Measurements from ENCODE around the gene CFAP100. TPM values are rescaled to one million over a fixed set of nuclear protein-coding genes. Genes with fewer than 3 reads are reported as not detected.

CFAP100 gene
- total and polyA plus RNA-seq, 4 donors = not detected

DNA sequence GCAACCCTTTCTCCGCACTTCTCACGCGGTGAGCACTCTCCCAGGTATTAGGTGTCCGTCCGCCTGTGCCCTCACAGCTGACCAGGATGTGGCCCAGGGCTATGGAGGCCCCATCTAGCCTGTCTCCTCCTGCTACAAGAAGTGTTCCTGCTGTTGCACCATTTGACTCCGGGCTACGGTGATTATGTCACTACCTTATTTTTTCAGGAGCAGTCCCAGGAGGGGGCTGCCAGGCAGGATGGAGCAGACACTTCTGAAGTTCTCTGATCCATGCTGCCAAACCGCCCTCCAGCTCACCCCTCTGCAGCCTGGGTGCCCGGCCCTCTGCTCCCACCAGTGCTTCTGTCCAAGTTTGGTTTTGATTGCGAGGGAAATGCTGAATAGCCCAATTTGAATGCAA is 44.0 kb downstream of the CFAP100 start:
- DNase-seq = peak in 1 of 2 donors; percentile 59
- Histone ChIP-seq H3K36me3 (ENCODE audit: control insufficient read depth in 1 of 2, insufficient read depth in 2 of 2, low read length in 1 of 2) (peaks cover 0 to 5% of the 10 kb centered on the region in 2 donors), H3K27me3 (ENCODE audit: control insufficient read depth in 1 of 2, insufficient read depth in 2 of 2, low read length in 1 of 2) (no peaks in the 10 kb centered on the region), H3K4me1 (ENCODE audit: control insufficient read depth in 1 of 2, insufficient read depth in 2 of 2, low read length in 2 of 2) (no peaks in the 10 kb centered on the region), H3K9me3 (ENCODE audit: control insufficient read depth, low read length) (no peaks in the 10 kb centered on the region), H3K27ac (ENCODE audit: low read depth in 1 of 2, low read length in 2 of 2) (no peak overlapping the region), H3K4me3 (ENCODE audit: low read length in 2 of 2) (no peak overlapping the region)
- ATAC-seq (ENCODE audit: low FRiP score) = no peak
- intact Hi-C loops (cut with DNase I) = no loop called here
- 84% methylated on average over 10 of the region's 10 CpGs for WGBS, 2 donors

DNA sequence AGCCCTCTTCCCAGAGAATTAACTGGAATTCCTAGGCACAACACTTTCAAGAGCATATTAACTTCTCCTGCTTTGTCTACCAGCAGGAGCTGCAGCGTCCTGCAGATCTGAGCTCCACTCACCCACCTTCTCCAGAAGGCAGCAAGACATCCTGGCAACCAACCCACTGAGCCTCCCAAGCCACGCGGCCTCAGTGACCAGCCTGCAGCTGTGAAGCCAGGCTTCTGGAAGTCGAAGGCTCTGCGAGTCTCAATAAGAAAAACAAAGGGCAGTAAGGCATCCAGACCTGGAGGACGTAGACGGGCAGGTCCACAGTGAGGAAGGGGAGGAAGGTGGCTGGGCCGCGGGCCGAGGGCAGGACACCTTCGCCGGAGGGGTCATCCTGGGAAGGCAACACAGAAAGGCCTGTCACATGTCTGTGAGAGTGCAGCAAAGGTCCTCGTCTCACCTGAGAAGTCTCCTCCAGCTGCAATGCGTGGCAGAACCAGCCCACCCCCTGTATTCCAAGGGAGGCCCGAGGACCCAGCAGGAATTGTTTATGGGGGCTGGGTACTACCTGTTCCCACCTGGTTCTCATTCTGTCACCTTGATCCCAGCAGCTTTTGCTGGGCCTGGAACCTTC is 44.7 kb downstream of the CFAP100 start:
- H3K27me3 ChIP-seq (ENCODE audit: control insufficient read depth in 1 of 2, insufficient read depth in 2 of 2, low read length in 1 of 2) = no peaks in the 10 kb centered on the region
- H3K4me3 ChIP-seq (ENCODE audit: low read length in 2 of 2) = no peak overlapping the region
- ATAC-seq (ENCODE audit: low FRiP score) (no peak), DNase-seq (peak in 1 of 2 donors; percentile 56)
- H3K9me3 ChIP-seq (ENCODE audit: control insufficient read depth, low read length) = no peaks in the 10 kb centered on the region
- intact Hi-C loops (cut with DNase I) = no loop called here
- H3K27ac ChIP-seq (ENCODE audit: low read depth in 1 of 2, low read length in 2 of 2) = no peak overlapping the region
- 86 to 87% methylated on average over 15 of the region's 15 CpGs for WGBS, 2 donors
- H3K4me1 ChIP-seq (ENCODE audit: control insufficient read depth in 1 of 2, insufficient read depth in 2 of 2, low read length in 2 of 2) = no peaks in the 10 kb centered on the region
- H3K36me3 ChIP-seq (ENCODE audit: control insufficient read depth in 1 of 2, insufficient read depth in 2 of 2, low read length in 1 of 2) = peaks cover 0 to 5% of the 10 kb centered on the region in 2 donors

DNA sequence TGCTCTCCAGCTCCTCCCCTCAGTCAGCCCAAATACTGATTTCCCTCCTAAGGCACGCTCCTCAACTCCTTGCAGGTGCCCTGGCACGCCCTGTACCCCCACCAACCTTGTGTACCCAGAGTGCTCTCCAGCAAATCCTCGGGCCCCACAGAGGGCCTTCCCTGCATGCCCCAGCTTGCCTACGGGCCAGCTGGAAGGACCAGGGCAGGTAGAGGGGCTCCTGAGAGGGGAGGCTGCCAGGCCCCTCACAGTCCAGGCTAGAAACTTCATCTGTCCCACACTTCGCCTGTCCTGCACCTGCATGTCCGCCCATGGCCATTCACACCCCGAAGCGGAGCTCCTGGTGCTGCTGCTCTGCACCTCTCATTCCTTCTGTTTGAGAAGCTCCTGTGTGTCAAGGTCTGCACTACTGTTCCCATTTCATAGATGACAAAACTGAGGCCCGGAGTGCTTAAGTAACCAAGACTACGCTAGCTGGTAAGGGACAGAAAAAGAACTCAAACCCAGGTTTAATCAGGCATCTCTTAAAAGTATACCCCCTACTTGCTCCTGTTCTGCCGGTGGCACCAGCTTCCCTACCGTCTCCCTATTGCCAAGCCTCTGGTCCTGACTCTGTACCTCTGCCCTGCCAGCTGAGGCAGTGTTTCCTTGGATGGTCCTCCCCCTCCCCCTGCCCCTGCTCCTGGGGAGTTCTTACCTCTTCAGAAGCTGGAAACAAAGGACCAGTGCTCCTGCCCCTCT is 45.4 kb downstream of the CFAP100 start:
- intact Hi-C loops (cut with DNase I) = no loop called here
- Histone ChIP-seq H3K36me3 (ENCODE audit: control insufficient read depth in 1 of 2, insufficient read depth in 2 of 2, low read length in 1 of 2) (peaks cover 0 to 5% of the 10 kb centered on the region in 2 donors), H3K4me3 (ENCODE audit: low read length in 2 of 2) (no peak overlapping the region), H3K9me3 (ENCODE audit: control insufficient read depth, low read length) (no peaks in the 10 kb centered on the region), H3K27ac (ENCODE audit: low read depth in 1 of 2, low read length in 2 of 2) (no peak overlapping the region), H3K4me1 (ENCODE audit: control insufficient read depth in 1 of 2, insufficient read depth in 2 of 2, low read length in 2 of 2) (no peaks in the 10 kb centered on the region), H3K27me3 (ENCODE audit: control insufficient read depth in 1 of 2, insufficient read depth in 2 of 2, low read length in 1 of 2) (no peaks in the 10 kb centered on the region)
- WGBS, 2 donors = 89 to 95% methylated on average over 12 of the region's 12 CpGs
- DNase-seq = peak in 1 of 2 donors; percentile 45
- ATAC-seq (ENCODE audit: low FRiP score) = no peak

DNA sequence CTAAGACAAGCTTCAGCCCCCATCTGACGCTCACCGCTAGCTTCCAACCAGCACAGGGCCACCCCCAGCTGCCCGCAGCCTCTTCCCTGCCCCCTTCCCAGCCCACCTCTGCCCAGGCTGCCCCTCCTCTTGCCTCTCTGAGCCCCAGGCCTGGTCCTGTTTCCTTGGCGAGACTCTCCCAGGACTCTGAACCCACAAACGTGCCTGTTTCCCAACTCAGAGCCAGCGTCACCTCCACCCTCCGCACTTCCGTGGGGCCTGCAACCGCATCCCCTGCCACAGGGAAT is 45.9 kb downstream of the CFAP100 start:
- no peaks in the 10 kb centered on the region for H3K4me1 ChIP-seq (ENCODE audit: control insufficient read depth in 1 of 2, insufficient read depth in 2 of 2, low read length in 2 of 2)
- H3K36me3 ChIP-seq (ENCODE audit: control insufficient read depth in 1 of 2, insufficient read depth in 2 of 2, low read length in 1 of 2) = peaks cover 0 to 5% of the 10 kb centered on the region in 2 donors
- H3K9me3 ChIP-seq (ENCODE audit: control insufficient read depth, low read length) = no peaks in the 10 kb centered on the region
- intact Hi-C loops (cut with DNase I) = no loop called here
- ATAC-seq (ENCODE audit: low FRiP score) (no peak), DNase-seq (peak in 1 of 2 donors; percentile 35)
- no peak overlapping the region for H3K4me3 ChIP-seq (ENCODE audit: low read length in 2 of 2)
- no peaks in the 10 kb centered on the region for H3K27me3 ChIP-seq (ENCODE audit: control insufficient read depth in 1 of 2, insufficient read depth in 2 of 2, low read length in 1 of 2)
- no peak overlapping the region for H3K27ac ChIP-seq (ENCODE audit: low read depth in 1 of 2, low read length in 2 of 2)
- WGBS, 2 donors = 89 to 93% methylated on average over 9 of the region's 9 CpGs

DNA sequence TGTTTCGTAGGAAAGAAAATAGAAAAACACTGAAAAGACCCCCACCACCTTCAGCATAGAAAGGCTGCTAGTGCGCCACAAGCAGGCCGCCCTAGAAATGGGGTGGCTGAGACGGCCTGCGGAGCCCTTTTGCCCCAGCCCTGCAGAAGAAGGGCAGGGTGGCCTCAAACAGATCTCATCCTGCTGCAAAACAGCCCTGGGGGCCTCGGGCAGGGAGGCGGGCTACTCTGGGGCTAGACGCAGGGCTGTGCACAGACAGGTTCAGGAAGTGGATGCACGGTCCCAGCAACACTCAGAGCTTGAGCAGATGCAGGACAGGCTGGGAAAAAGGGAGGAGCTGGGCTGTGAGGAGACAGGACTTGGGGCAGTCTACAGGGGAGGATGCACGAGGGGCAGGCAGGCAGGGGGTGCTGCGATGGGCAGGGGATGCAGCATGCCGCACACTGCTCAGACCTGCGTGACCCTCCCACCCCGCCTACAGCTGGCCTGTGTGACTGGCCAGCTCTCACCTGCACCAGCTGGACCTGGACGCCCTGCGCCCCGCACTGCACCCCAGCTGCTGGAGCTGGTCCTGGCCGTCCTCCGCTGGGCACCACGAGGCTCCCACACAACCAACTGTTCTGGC is 46.7 kb downstream of the CFAP100 start:
- no peaks in the 10 kb centered on the region for H3K9me3 ChIP-seq (ENCODE audit: control insufficient read depth, low read length)
- H3K36me3 ChIP-seq (ENCODE audit: control insufficient read depth in 1 of 2, insufficient read depth in 2 of 2, low read length in 1 of 2) = peaks cover 0 to 5% of the 10 kb centered on the region in 2 donors
- intact Hi-C loops (cut with DNase I) = no loop called here
- H3K4me1 ChIP-seq (ENCODE audit: control insufficient read depth in 1 of 2, insufficient read depth in 2 of 2, low read length in 2 of 2) = no peaks in the 10 kb centered on the region
- ATAC-seq (ENCODE audit: low FRiP score) (peak; percentile 29), DNase-seq (peak in 1 of 2 donors; percentile 51)
- WGBS, 2 donors = 91 to 92% methylated on average over 20 of the region's 20 CpGs
- no peak overlapping the region for H3K27ac ChIP-seq (ENCODE audit: low read depth in 1 of 2, low read length in 2 of 2)
- H3K27me3 ChIP-seq (ENCODE audit: control insufficient read depth in 1 of 2, insufficient read depth in 2 of 2, low read length in 1 of 2) = no peaks in the 10 kb centered on the region
- H3K4me3 ChIP-seq (ENCODE audit: low read length in 2 of 2) = no peak overlapping the region

DNA sequence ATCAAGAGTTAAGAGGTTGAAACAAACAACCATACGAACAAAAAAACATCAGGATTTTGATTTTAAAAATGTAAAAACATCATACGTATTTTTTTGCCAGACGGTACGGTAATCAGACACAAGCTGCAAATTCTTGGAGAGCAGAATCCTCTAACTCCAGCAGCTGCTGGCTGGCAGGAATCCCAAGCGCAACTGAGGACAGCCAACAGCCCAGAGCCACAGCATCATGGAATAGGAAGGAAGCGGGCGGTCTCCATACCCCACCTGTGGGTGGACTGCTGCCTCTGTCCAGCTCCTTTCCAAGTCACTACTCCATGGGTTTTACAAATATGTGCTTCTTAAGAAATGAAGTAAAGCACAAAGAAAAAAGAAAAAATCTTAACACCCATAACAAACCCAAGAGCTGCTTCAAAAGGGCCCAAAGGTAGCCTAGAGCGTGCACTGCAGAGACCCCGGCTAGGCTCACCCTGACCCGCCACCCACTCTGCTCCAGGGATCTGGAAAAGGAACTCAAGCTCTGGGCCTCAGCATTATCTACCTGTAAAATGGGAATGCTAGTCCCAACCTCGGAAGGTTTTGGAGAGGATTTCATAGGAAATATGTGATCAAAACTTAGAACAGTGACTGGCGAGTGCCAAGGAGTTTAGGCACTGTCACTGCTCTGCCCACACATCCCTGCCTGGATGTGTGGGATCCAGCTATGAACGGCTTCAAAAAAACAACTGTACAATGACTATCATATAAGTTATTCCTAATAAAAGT is 47.6 kb downstream of the CFAP100 start:
- DNase-seq (peak in 1 of 2 donors; percentile 43), ATAC-seq (ENCODE audit: low FRiP score) (no peak)
- no peaks in the 10 kb centered on the region for H3K9me3 ChIP-seq (ENCODE audit: control insufficient read depth, low read length)
- no peak overlapping the region for H3K4me3 ChIP-seq (ENCODE audit: low read length in 2 of 2)
- H3K36me3 ChIP-seq (ENCODE audit: control insufficient read depth in 1 of 2, insufficient read depth in 2 of 2, low read length in 1 of 2) = peaks cover 0 to 5% of the 10 kb centered on the region in 2 donors
- WGBS, 2 donors = 87 to 88% methylated on average over 13 of the region's 13 CpGs
- intact Hi-C loops (cut with DNase I) = no loop called here
- no peaks in the 10 kb centered on the region for H3K27me3 ChIP-seq (ENCODE audit: control insufficient read depth in 1 of 2, insufficient read depth in 2 of 2, low read length in 1 of 2)
- H3K4me1 ChIP-seq (ENCODE audit: control insufficient read depth in 1 of 2, insufficient read depth in 2 of 2, low read length in 2 of 2) = no peaks in the 10 kb centered on the region
- H3K27ac ChIP-seq (ENCODE audit: low read depth in 1 of 2, low read length in 2 of 2) = no peak overlapping the region

DNA sequence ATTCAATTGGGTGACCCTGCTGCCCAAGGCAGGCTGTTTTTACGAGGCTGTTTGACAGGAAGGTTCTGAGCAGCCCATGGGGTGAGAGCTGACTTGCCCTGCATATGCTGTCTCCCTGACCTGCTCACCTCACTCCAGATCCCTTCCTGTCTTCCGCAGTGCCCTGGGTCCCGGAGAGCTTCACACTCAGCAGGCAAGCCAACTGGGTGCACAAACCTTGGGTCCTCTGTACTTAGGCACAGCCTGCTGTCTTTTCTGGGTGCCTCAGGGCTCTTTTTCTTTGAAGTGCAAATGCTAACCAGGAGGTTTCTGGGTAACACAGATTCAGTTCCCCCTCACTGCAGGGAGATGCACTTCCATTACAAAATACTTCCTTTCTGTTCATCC is 48.1 kb downstream of the CFAP100 start:
- Histone ChIP-seq H3K4me3 (ENCODE audit: low read length in 2 of 2) (no peak overlapping the region), H3K4me1 (ENCODE audit: control insufficient read depth in 1 of 2, insufficient read depth in 2 of 2, low read length in 2 of 2) (no peaks in the 10 kb centered on the region), H3K27ac (ENCODE audit: low read depth in 1 of 2, low read length in 2 of 2) (no peak overlapping the region), H3K9me3 (ENCODE audit: control insufficient read depth, low read length) (no peaks in the 10 kb centered on the region), H3K27me3 (ENCODE audit: control insufficient read depth in 1 of 2, insufficient read depth in 2 of 2, low read length in 1 of 2) (no peaks in the 10 kb centered on the region), H3K36me3 (ENCODE audit: control insufficient read depth in 1 of 2, insufficient read depth in 2 of 2, low read length in 1 of 2) (peaks cover 0 to 5% of the 10 kb centered on the region in 2 donors)
- DNase-seq (peak in 1 of 2 donors; percentile 37), ATAC-seq (ENCODE audit: low FRiP score) (no peak)
- intact Hi-C loops (cut with DNase I) = no loop called here
- WGBS, 2 donors = 87 to 91% methylated on average over 3 of the region's 3 CpGs

DNA sequence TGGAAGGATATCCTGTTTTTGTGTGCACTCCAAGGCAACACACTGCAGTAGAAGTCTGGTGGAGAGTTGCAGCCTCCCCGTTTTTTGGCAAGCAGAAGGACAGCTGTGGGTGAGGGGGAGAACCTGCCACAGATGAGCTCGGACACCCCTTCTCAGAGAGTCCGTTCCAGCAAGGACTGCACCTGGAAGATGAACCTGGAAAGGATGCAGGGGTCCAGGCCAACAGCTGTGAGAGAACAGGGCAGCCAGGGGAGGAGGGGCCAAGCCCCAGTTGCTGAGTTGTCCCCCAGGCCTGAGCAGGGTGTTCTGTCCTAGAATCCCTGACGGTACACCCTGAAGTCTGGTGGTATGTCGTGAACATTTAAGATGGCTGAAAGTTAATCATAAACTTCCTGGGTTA is 50.8 kb downstream of the CFAP100 start:
- H3K9me3 ChIP-seq (ENCODE audit: control insufficient read depth, low read length) = no peaks in the 10 kb centered on the region
- H3K27me3 ChIP-seq (ENCODE audit: control insufficient read depth in 1 of 2, insufficient read depth in 2 of 2, low read length in 1 of 2) = no peaks in the 10 kb centered on the region
- 59 to 62% methylated on average over 5 of the region's 5 CpGs for WGBS, 2 donors
- ATAC-seq (ENCODE audit: low FRiP score) = no peak
- H3K4me1 ChIP-seq (ENCODE audit: control insufficient read depth in 1 of 2, insufficient read depth in 2 of 2, low read length in 2 of 2) = no peaks in the 10 kb centered on the region
- intact Hi-C loops (cut with DNase I) = no loop called here
- H3K36me3 ChIP-seq (ENCODE audit: control insufficient read depth in 1 of 2, insufficient read depth in 2 of 2, low read length in 1 of 2) = peaks cover 0 to 3% of the 10 kb centered on the region in 2 donors
- DNase-seq = no peak
- no peak overlapping the region for H3K4me3 ChIP-seq (ENCODE audit: low read length in 2 of 2)
- no peak overlapping the region for H3K27ac ChIP-seq (ENCODE audit: low read depth in 1 of 2, low read length in 2 of 2)

All from aorta (tissue), 5 donors.